H54 (cell line): ENCODE data around the gene ROBO2.

Experiments used
- DNase-seq: peaks from one replicate; pipeline ENCODE4 v3.0.0; 2011; ENCODE audit warnings: low spot score, mixed read lengths; ENCODE audit not compliant: insufficient read length
- FAIRE-seq: peaks from 3 replicates; lab custom pipeline; 2011; peaks lifted over from hg19 to GRCh38; lab: Jason Lieb, UNC
- POLR2A ChIP-seq: IDR thresholded peaks from 2 replicates; pipeline ENCODE4 v1.6.1; 2011; ENCODE audit warnings: low read depth, mild to moderate bottlenecking, low read length

Gene ROBO2

GRCh38 chr3:77338195-77338594 is 298.3 kb downstream of the ROBO2 start:
- FAIRE-seq (no peak), DNase-seq (no peak)
- no peak for TF ChIP-seq POLR2A

- TF ChIP-seq POLR2A = no peak
- FAIRE-seq (no peak), DNase-seq (no peak)
Observed at GRCh38 chr3:77342027-77342426, 302.1 kb downstream of the ROBO2 start.

GRCh38 chr3:77342688-77343087 is 302.8 kb downstream of the ROBO2 start:
- TF ChIP-seq POLR2A = no peak
- FAIRE-seq = no peak

GRCh38 chr3:77345009-77345408 is 305.1 kb downstream of the ROBO2 start:
- DNase-seq = no peak
- TF ChIP-seq POLR2A = no peak
- FAIRE-seq = no peak

More at GRCh38 chr3:77342688-77343087, 302.8 kb downstream of the ROBO2 start:
- no peak for DNase-seq

GRCh38 chr3:77348244-77348855 is 308.5 kb downstream of the ROBO2 start:
- no peak for FAIRE-seq
- no peak for TF ChIP-seq POLR2A
- no peak for DNase-seq

GRCh38 chr3:77354958-77355357 is 315.1 kb downstream of the ROBO2 start:
- TF ChIP-seq POLR2A = no peak
- DNase-seq (no peak), FAIRE-seq (no peak)

- FAIRE-seq (no peak), DNase-seq (no peak)
- no peak for TF ChIP-seq POLR2A
Observed at GRCh38 chr3:77362936-77363335, 323.0 kb downstream of the ROBO2 start.

GRCh38 chr3:77365152-77365551 is 325.3 kb downstream of the ROBO2 start:
- FAIRE-seq (no peak), DNase-seq (no peak)
- no peak for TF ChIP-seq POLR2A

- no peak for TF ChIP-seq POLR2A
- no peak for FAIRE-seq
- DNase-seq = no peak
Observed at GRCh38 chr3:77370413-77370812, 330.5 kb downstream of the ROBO2 start.

GRCh38 chr3:77372018-77372417 is 332.1 kb downstream of the ROBO2 start:
- FAIRE-seq (no peak), DNase-seq (no peak)
- TF ChIP-seq POLR2A = no peak

- DNase-seq (no peak), FAIRE-seq (no peak)
- TF ChIP-seq POLR2A = no peak
Observed at GRCh38 chr3:77372634-77373346, 332.9 kb downstream of the ROBO2 start.

GRCh38 chr3:77373619-77374018 is 333.7 kb downstream of the ROBO2 start:
- TF ChIP-seq POLR2A = no peak
- FAIRE-seq = no peak
- no peak for DNase-seq

GRCh38 chr3:77376511-77376910 is 336.6 kb downstream of the ROBO2 start:
- TF ChIP-seq POLR2A = no peak
- no peak for FAIRE-seq
- no peak for DNase-seq

- no peak for TF ChIP-seq POLR2A
- DNase-seq (no peak), FAIRE-seq (no peak)
Observed at GRCh38 chr3:77377717-77378116, 337.8 kb downstream of the ROBO2 start.

GRCh38 chr3:77380136-77380535 is 340.2 kb downstream of the ROBO2 start:
- DNase-seq = no peak
- TF ChIP-seq POLR2A = no peak
- FAIRE-seq = no peak
